Measurements from ENCODE around the gene PIGQ. TPM values are rescaled to one million over a fixed set of nuclear protein-coding genes. Genes with fewer than 3 reads are reported as not detected.

PIGQ gene
- total RNA-seq, 1 experiment from 2014 or later: 45.6 TPM

DNA sequence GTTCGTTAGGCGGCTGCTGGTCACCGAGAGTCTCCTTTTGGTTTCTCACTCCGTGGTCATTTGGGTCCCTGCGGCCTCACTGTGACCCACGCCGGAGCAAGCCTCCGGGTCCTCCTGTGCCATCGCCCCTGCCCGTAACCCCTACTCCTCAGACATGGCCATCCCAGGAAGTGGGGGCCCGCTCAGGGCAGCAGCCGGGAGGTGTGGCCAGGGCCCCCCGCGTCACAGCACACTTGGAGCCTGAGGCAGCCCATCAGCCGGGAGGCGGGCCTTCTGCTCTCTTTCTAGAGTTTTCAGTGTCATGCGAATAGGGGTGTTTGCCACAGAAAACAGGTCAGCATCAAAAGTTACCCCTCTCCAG, 53.1 kb downstream of the PIGQ start:
- intact Hi-C loops (cut with micrococcal nuclease): loop anchor here (1.0 kb wide), 1 partner anchor 35 kb away; no protein-coding TSS in a partner anchor
- H3K9me3 Mint-ChIP-seq (ENCODE audit: unreplicated experiment): no peaks in the 10 kb centered on the region
- H3K4me3 Mint-ChIP-seq (ENCODE audit: unreplicated experiment): no peak overlapping the region
- no TSS peak for BruUV-seq (replicated peaks)
- POLR2A ChIA-PET: interaction anchor here (0.6 to 6.3 kb wide), 7 partner anchors 14 to 1067 kb away, joined by 3 to 88 read pairs (median 10); partner anchors contain the start of genes MCRIP2, METTL26, RAB40C and WDR90
- H3K4me1 Mint-ChIP-seq (ENCODE audit: insufficient read depth, unreplicated experiment): peaks cover 24% of the 10 kb centered on the region
- TF ChIP-seq, protein P1, sequence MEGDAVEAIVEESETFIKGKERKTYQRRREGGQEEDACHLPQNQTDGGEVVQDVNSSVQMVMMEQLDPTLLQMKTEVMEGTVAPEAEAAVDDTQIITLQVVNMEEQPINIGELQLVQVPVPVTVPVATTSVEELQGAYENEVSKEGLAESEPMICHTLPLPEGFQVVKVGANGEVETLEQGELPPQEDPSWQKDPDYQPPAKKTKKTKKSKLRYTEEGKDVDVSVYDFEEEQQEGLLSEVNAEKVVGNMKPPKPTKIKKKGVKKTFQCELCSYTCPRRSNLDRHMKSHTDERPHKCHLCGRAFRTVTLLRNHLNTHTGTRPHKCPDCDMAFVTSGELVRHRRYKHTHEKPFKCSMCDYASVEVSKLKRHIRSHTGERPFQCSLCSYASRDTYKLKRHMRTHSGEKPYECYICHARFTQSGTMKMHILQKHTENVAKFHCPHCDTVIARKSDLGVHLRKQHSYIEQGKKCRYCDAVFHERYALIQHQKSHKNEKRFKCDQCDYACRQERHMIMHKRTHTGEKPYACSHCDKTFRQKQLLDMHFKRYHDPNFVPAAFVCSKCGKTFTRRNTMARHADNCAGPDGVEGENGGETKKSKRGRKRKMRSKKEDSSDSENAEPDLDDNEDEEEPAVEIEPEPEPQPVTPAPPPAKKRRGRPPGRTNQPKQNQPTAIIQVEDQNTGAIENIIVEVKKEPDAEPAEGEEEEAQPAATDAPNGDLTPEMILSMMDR (IDR thresholded peaks at IDR 0.05; ENCODE audit: unreplicated experiment): no peak
- no peak for DNase-seq (ENCODE audit: unreplicated experiment)
- CTCF ChIA-PET: interaction anchor here (0.6 to 2.2 kb wide), 2 partner anchors 30 to 45 kb away, joined by 3 to 18 read pairs; no protein-coding TSS in a partner anchor
- peak overlapping the region; percentile 85 for H3K27ac Mint-ChIP-seq (ENCODE audit: low read depth, unreplicated experiment)
- peaks cover 26% of the 10 kb centered on the region for H3K36me3 Mint-ChIP-seq (ENCODE audit: insufficient read depth, unreplicated experiment)
- no peaks in the 10 kb centered on the region for H3K27me3 Mint-ChIP-seq (ENCODE audit: insufficient read depth, unreplicated experiment)

DNA sequence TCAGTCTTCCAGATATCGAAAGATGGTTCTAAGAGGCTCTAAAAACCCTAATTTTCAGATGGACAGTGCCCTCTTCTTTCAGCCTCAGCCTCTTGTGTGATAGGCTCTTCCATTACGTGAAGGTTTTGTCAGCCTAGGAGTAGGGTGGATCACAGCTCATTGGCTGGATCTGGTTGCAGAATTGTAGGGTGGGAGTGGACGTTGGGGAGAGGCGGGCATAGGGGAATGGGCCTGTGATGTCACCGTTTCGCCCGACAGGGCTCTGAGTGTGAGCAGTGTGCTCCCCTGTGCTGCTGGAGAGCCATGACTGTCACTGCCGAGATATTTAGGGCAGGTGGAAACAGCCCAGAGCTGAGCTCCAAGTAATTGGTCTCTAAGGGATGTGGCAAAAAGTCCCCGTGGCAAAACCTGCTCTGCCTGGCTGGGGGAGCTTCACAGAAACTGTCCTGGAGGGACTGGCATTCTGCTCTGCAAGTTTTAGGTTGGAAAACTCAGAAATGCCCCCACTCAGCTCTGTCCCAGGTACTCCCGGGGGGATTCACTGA, 54.8 kb downstream of the PIGQ start:
- CTCF ChIA-PET: interaction anchor here (0.6 to 1.8 kb wide), 4 partner anchors 32 to 95 kb away, joined by 3 to 5 read pairs (median 3); no protein-coding TSS in a partner anchor
- no peak overlapping the region for H3K4me3 Mint-ChIP-seq (ENCODE audit: unreplicated experiment)
- no peaks in the 10 kb centered on the region for H3K27me3 Mint-ChIP-seq (ENCODE audit: insufficient read depth, unreplicated experiment)
- H3K36me3 Mint-ChIP-seq (ENCODE audit: insufficient read depth, unreplicated experiment): peaks cover 35% of the 10 kb centered on the region
- TF ChIP-seq, protein P1 (IDR thresholded peaks at IDR 0.05; ENCODE audit: unreplicated experiment): no peak
- H3K27ac Mint-ChIP-seq (ENCODE audit: low read depth, unreplicated experiment): no peak overlapping the region
- no peaks in the 10 kb centered on the region for H3K9me3 Mint-ChIP-seq (ENCODE audit: unreplicated experiment)
- POLR2A ChIA-PET: interaction anchor here (1.0 to 6.3 kb wide), 3 partner anchors 12 to 60 kb away, joined by 3 to 88 read pairs (median 4); partner anchors contain the start of genes JMJD8, METTL26 and RAB40C
- intact Hi-C loops (cut with micrococcal nuclease): no loop called here
- no TSS peak for BruUV-seq (replicated peaks)
- no peak for DNase-seq (ENCODE audit: unreplicated experiment)
- H3K4me1 Mint-ChIP-seq (ENCODE audit: insufficient read depth, unreplicated experiment): peaks cover 25% of the 10 kb centered on the region

DNA sequence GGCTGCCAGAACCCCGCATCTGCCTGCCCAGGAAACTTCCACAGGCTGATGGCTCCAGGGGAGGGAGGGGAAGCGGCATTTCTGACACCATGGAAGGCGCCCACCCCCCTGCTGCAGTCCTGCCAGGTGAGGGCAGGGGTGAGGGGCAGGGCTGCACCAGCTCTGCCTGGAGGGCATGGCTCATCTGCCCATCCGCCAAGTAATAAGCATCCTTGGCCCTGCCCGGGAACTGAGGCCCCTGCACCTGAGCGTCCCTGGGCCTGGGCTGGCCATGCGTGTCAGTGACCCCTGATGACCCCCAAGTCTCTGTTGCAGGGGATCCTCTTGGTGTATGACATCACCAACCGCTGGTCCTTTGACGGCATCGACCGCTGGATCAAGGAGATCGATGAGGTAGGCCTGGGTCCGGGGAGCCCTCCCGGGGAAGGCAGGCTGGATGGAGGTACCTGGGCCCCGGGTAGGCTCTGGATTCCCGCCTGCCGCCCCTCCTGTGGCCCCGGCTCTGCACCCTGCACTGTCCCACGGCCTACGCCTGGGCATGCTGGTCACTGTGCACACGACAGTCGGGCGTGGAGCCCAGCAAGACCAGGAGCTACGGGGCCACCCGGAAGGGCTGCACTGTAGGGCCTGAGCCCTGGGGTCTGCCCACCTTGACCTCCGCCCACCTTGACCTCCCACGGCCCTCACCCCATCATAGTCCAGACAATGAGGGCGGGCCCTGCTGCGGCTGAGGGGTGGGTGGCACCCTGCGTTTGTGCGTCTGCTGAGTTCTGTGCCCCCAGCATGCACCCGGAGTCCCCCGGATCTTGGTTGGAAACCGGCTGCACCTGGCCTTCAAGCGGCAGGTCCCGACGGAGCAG, 55.6 kb downstream of the PIGQ start:
- Mint-ChIP-seq H3K36me3 (ENCODE audit: insufficient read depth, unreplicated experiment) (peaks cover 41% of the 10 kb centered on the region), H3K9me3 (ENCODE audit: unreplicated experiment) (no peaks in the 10 kb centered on the region), H3K4me1 (ENCODE audit: insufficient read depth, unreplicated experiment) (peaks cover 25% of the 10 kb centered on the region), H3K4me3 (ENCODE audit: unreplicated experiment) (no peak overlapping the region), H3K27me3 (ENCODE audit: insufficient read depth, unreplicated experiment) (no peaks in the 10 kb centered on the region), H3K27ac (ENCODE audit: low read depth, unreplicated experiment) (peak overlapping the region; percentile 87)
- TF ChIP-seq, protein P1 (IDR thresholded peaks at IDR 0.05; ENCODE audit: unreplicated experiment): no peak
- intact Hi-C loops (cut with micrococcal nuclease): no loop called here
- no peak for DNase-seq (ENCODE audit: unreplicated experiment)
- ChIA-PET CTCF (interaction anchor here (0.6 to 1.8 kb wide), 2 partner anchors 33 to 94 kb away, joined by 3 to 5 read pairs; no protein-coding TSS in a partner anchor), POLR2A (interaction anchor here (1.0 to 6.3 kb wide), 5 partner anchors 11 to 89 kb away, joined by 3 to 88 read pairs (median 4); partner anchors contain the start of genes JMJD8, METRN, METTL26 and RAB40C)
- no TSS peak for BruUV-seq (replicated peaks)
